ENCODE measurements around the gene ARHGEF10L. TPM values are rescaled to one million over a fixed set of nuclear protein-coding genes. Genes with fewer than 3 reads are reported as not detected.
"Not testable (repeated sequence)": the region's sequence is repeated elsewhere in the genome, so short reads cannot be mapped to it uniquely, and the experiment has no call there.

ARHGEF10L gene
- total RNA-seq, 1 donor from 2014 or later = 51.2 TPM

DNA sequence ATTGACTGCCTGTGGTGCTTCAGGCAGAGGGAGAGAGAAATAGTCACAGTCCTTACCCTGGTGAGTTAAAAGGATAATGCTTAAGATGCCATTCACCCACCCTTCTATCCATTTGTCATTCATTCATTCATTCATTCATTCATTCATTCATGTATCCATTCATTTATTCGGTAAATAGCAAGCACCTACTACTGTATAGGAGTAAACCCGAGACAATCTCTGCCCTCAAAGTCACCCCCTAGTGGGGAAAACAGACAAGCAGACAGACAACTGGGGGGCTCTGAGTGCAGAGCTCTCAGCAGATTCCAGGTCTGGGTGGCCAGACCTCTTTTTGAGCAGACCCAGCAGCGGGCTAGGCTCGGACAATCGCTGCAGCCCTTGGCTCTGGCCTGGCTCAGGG lies 201.6 kb downstream of the ARHGEF10L start:
- no peak for DNase-seq (ENCODE audit: low read depth)

GRCh38 chr1:17742583-17742982 lies 203.1 kb downstream of the ARHGEF10L start:
- DNase-seq (ENCODE audit: low read depth) = no peak

DNA sequence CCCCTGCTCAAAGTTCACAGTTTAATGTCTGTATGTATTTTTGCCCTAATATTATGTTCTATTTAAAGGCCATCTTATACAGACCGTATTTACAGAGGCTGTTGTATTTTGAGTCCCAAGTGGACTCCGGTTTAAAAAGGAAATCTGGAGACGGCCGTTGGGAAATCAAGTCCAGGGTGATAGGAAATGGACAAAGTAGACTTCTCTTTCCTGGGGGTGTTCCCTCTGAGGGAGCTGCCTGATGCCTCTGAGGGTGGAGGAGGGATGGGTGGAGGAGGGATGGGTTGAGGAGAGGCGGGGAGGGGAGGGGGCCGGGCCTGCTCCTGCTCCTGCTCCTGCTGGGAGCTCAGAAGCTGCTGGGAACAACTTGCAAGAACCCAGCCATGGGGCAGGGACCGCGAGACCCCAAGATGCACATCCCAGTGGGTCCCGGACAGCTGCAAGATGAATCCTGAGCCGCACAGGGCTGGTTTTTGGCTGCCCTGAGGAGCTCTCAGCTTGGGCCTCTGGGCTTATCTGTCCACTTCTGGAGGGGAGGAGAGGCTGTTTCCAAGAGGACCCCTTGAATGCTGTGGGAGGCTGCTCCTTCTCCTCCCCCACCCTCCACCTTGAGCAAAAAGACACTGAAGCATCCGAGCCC lies 203.6 kb downstream of the ARHGEF10L start:
- DNase-seq (ENCODE audit: low read depth) = no peak

DNA sequence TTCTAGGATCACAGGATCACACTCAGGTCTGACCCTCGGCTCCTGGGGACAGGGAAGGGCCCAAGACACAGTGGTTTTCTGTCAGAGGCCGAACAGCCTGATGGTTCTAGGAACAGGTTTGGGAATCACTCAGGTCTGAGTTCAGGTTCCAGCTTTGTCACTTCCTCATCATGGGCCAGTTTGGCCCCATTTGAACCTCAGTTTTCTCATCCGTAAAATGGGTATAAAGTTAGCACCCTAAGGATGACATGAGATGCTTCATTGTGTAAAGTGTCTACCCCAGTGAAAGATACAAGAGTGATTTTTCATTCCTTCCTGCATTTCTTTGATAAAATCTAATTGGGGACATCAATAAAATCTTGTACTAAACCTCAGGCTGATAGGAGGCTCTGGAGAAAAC lies 204.4 kb downstream of the ARHGEF10L start:
- DNase-seq (ENCODE audit: low read depth) = no peak

DNA sequence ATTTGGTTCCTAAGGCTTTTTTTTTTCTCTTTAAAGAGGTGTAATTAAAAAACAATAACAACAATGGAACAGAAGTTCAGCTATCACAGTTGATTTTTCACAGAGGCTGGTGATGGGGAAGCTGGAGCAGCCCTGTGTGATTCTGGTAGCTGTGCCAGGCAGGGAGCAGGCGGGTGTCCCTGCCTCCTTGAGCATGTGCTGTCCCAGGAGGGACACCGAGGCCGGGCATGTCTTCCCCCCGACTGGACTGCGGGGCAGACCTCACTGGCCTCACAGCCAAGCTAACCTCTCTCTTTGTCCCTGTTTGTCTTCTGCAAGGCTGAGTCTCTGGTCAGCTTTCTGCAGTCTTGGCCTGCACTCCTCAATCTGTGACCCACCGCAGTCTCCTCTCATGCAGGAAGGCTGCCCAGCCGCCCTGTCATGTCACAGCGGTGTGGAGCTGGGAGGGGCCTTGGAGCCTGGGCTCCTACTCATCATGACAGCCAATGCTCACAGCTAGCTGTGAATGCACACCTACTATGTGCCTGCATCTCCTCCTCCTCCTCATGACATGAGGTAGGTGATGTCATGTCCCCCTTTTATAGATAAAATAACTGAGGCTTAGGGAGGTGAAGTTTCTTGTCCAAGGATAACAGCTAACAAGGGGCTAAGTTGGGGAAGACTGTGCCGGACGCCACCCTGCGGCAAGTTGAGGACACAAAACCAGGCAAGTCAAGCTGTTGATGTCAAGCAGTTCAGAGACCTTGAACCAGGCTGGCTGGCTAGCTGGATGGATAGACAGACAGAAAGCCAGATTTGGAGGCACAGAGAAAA lies 205.4 kb downstream of the ARHGEF10L start:
- no peak for DNase-seq (ENCODE audit: low read depth)

DNA sequence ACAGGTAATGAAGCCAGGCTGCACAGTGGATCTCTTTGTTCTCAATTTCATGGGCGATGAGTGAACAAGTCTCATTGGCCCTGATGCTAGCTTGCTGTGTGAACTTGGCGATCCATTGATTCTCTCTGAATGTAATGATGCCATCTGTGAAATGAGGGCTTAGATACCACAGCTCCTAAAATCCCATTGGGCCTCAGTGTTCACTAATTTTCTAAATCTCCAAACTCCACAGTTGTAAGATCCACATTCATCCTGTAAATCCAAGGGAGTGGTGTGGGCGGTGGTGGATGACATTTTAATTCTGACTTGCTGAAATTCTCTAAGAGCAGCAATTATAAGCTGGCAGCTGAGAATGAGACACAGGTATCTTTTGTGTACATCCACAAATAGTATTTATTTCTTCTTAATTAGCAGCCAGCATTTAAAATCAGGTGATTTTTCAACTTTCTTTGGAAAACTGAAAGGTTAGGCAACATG lies 206.0 kb downstream of the ARHGEF10L start:
- DNase-seq (ENCODE audit: low read depth) = no peak

- DNase-seq (ENCODE audit: low read depth) = not testable (repeated sequence)
Observed at GRCh38 chr1:17746281-17746680, 206.8 kb downstream of the ARHGEF10L start.

DNA sequence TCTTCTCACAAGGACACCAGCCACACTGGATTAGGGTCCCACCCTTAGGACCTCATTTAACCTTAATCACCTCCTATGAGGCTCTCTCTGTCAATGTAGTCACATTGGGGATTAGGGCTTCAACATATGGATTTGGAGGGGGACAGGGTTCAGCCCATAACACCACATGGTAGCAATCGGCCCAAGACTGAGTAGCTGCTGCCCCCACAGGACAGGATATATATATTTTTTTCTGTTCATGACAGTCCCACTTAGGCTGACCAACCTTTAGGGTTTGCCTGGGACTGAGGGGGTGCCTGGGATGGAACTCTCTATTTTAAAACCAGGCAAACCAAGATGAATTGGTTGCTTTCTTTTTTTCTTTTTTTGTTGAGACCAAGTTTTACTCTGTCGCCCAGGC lies 207.4 kb downstream of the ARHGEF10L start:
- DNase-seq (ENCODE audit: low read depth) = no peak

Other genes with a start within 250 kb of the ARHGEF10L start
- not detected in 2 replicates for gene PADI4, start 231.5 kb upstream of the ARHGEF10L start, total RNA-seq
- gene PADI6, start 167.5 kb upstream of the ARHGEF10L start, total RNA-seq = not detected in 2 replicates
- 71.7 and 82.0 TPM in 2 replicates for gene RCC2, start 100.0 kb upstream of the ARHGEF10L start, total RNA-seq
- gene ACTL8, start 215.6 kb downstream of the ARHGEF10L start, total RNA-seq = not detected in 2 replicates

All from renal cortical epithelial cell (primary cell).